Measurements from ENCODE around the gene MCF2. TPM values are rescaled to one million over a fixed set of nuclear protein-coding genes. Genes with fewer than 3 reads are reported as not detected.

Gene MCF2
- total RNA-seq, 2 donors from 2014 or later, result 0.37 to 0.46 TPM

Other genes starting within 250 kb of the MCF2 start
- not detected for gene F9, start 177.4 kb downstream of the MCF2 start, total RNA-seq
- 10 to 100 TPM; 15.6 to 19.1 TPM for gene ATP11C, start 224.9 kb upstream of the MCF2 start, total RNA-seq

All from activated T-cell treated with anti-CD3 and anti-CD28 coated beads, Interleukin-2, amount 50 U/mL, for 72 hours (primary cell).